HepG2 (cell line): ENCODE results near the gene TMEM121. TPM values are rescaled to one million over a fixed set of nuclear protein-coding genes. Genes with fewer than 3 reads are reported as not detected.

Source experiments
- CBX2 ChIP-seq, 2 experiments: fragments of 200-600 bp in 1 of 2; sonication (generic); formaldehyde crosslinking in 1 of 2; IDR thresholded peaks; 2 replicates each; pipeline versions ENCODE4 v1.7.0 to v1.8.1; 2018 to 2022; ENCODE audit warnings: low read depth in 2 of 2, low read length in 1 of 2, mild to moderate bottlenecking in 1 of 2, missing genetic modification reagents in 1 of 2
- CCDC6 ChIP-seq: sonication (generic); formaldehyde crosslinking; IDR thresholded peaks from 2 replicates; pipeline ENCODE4 v1.8.1; 2022; ENCODE audit warnings: mild to moderate bottlenecking, missing genetic modification reagents, moderate library complexity
- ETV6 ChIP-seq: sonication (generic); formaldehyde crosslinking; conservative IDR thresholded peaks from 2 replicates; pipeline ENCODE4 v1.4.0; 2020; ENCODE audit warnings: missing genetic modification reagents
- KDM4B ChIP-seq: sonication (generic); formaldehyde crosslinking; IDR thresholded peaks from 2 replicates; pipeline ENCODE4 v1.4.0; 2020; ENCODE audit warnings: missing genetic modification reagents
- LCORL ChIP-seq, 2 experiments: fragments of 450-650 bp in 1 of 2; sonication (generic) in 1 of 2; formaldehyde crosslinking in 1 of 2; IDR thresholded peaks; 2 replicates each; pipeline versions ENCODE4 v1.5.0 to v1.6.1; 2017 to 2020; ENCODE audit warnings: antibody characterized with exemption in 1 of 2, missing genetic modification reagents in 1 of 2
- MAX ChIP-seq: IDR thresholded peaks from 2 replicates; pipeline ENCODE4 v1.6.1; 2012; ENCODE audit warnings: inconsistent platforms
- NAIF1 ChIP-seq: sonication (generic); formaldehyde crosslinking; IDR thresholded peaks from 2 replicates; pipeline ENCODE4 v1.5.0; 2020; ENCODE audit warnings: mild to moderate bottlenecking, missing genetic modification reagents, borderline replicate concordance
- NFAT5 ChIP-seq: sonication (generic); formaldehyde crosslinking; IDR thresholded peaks from 2 replicates; pipeline ENCODE4 v1.4.0; 2020; ENCODE audit warnings: missing genetic modification reagents
- NFIC ChIP-seq: IDR thresholded peaks from 2 replicates; pipeline ENCODE4 v1.6.1; 2012; ENCODE audit warnings: mild to moderate bottlenecking, low read length, inconsistent platforms
- NFKB2 ChIP-seq: sonication (generic); formaldehyde crosslinking; IDR thresholded peaks from 2 replicates; pipeline ENCODE4 v1.4.0; 2020; ENCODE audit warnings: missing genetic modification reagents, borderline replicate concordance
- PAX8 ChIP-seq: sonication (generic); formaldehyde crosslinking; IDR thresholded peaks from 2 replicates; pipeline ENCODE4 v1.8.0; 2022; ENCODE audit warnings: mild to moderate bottlenecking, missing genetic modification reagents, borderline replicate concordance
- POLR2G ChIP-seq: fragments of 200-400 bp; formaldehyde crosslinking; IDR thresholded peaks from 2 replicates; pipeline ENCODE4 v1.6.1; 2018; ENCODE audit warnings: mild to moderate bottlenecking, low read depth, low read length, moderate library complexity
- SMC3 ChIP-seq: IDR thresholded peaks from 2 replicates; pipeline ENCODE4 v1.6.1; 2011; ENCODE audit warnings: low read length, improper control_type of control experiment
- THAP7 ChIP-seq: sonication (generic); formaldehyde crosslinking; IDR thresholded peaks from 2 replicates; pipeline ENCODE4 v1.8.1; 2023; ENCODE audit warnings: mild to moderate bottlenecking, missing genetic modification reagents
- ZFP36 ChIP-seq: fragments of 150-350 bp; IDR thresholded peaks from 2 replicates; pipeline ENCODE4 v1.6.1; 2018; ENCODE audit warnings: borderline replicate concordance, low read length, low read depth; ENCODE audit not compliant: partially characterized antibody
- ZGPAT ChIP-seq: IDR thresholded peaks from 2 replicates; pipeline ENCODE4 v1.6.1; 2016; ENCODE audit warnings: mild to moderate bottlenecking
- ZNF556 ChIP-seq: sonication (generic); formaldehyde crosslinking; IDR thresholded peaks from 2 replicates; pipeline ENCODE4 v1.4.0; 2020; ENCODE audit warnings: mild to moderate bottlenecking, missing genetic modification reagents, borderline replicate concordance
- ZNF557 ChIP-seq: sonication (generic); formaldehyde crosslinking; IDR thresholded peaks from 2 replicates; pipeline ENCODE4 v1.4.0; 2020; ENCODE audit warnings: missing genetic modification reagents
- ZNF7 ChIP-seq: IDR thresholded peaks from 2 replicates; pipeline ENCODE4 v1.6.1; 2016; ENCODE audit warnings: missing biosample characterization, missing genetic modification reagents
- polyA plus RNA-seq, 8 experiments: library from polyadenylated mRNA; depleted of rRNA in 3 of 8; stranded (reverse) in 7 of 8; unstranded in 1 of 8; fragments of >200 nt; fragmentation: Illumina TruSeq in 4 of 8; extraction: Trizol in 4 of 8; gene quantifications; 2 replicates each; pipeline versions ENCODE4 v1.2.1 to v1.2.3, GENCODE V29; 2011 to 2016; ENCODE audit warnings: low read depth in 4 of 8, missing spikeins in 1 of 8, mixed read lengths in 1 of 8; ENCODE audit not compliant: insufficient read depth in 1 of 8
- total RNA-seq, 5 experiments: library from RNA; depleted of rRNA; stranded (reverse); fragments of >200 nt; fragmentation: Illumina TruSeq; extraction: Trizol; gene quantifications; 2 replicates each; pipeline ENCODE4 v1.2.3, GENCODE V29; 2016; ENCODE audit warnings: low read depth in 1 of 5

The TMEM121 gene
- total and polyA plus RNA-seq, 2 of the 13 experiments (the other 11 are each of a cell fraction or from before 2014, with no cell fraction given): 6.6 to 19.0 TPM

- TF ChIP-seq ZGPAT (CRISPR knock-in tag) (peak; percentile 89), ETV6 (CRISPR knock-in tag) (0 out of 2 replicates have a peak, but pooled peaks have one; percentile 18), NFAT5 (no peak), THAP7 (peak; percentile 40; the same call in 1 of the 2 replicates), ZFP36 (no peak), CCDC6 (CRISPR knock-in tag) (peak; percentile 46; the same call in 1 of the 2 replicates), KDM4B (CRISPR knock-in tag) (peak; percentile 62; the same call in 1 of the 2 replicates), ZNF7 (no peak), MAX (peak; percentile 90), SMC3 (no peak), LCORL (IDR thresholded peaks at IDR 0.05) (no peak), LCORL (CRISPR knock-in tag; IDR thresholded peaks at IDR 0.05) (peak; percentile 94; the same call in 1 of the 2 replicates), PAX8 (CRISPR knock-in tag) (peak; percentile 49; the same call in 1 of the 2 replicates), NAIF1 (peak; percentile 46; the same call in 1 of the 2 replicates), ZNF556 (CRISPR knock-in tag) (peak; percentile 55; the same call in 1 of the 2 replicates), POLR2G (peak; percentile 84), NFIC (no peak), ZNF557 (CRISPR knock-in tag) (peak; percentile 85; the same call in 1 of the 2 replicates), CBX2 (IDR thresholded peaks at IDR 0.05; ENCODE audit: low read depth, low read length) (no peak), CBX2 (CRISPR knock-in tag; IDR thresholded peaks at IDR 0.05; ENCODE audit: low read depth) (no peak; the same call in 1 of the 2 replicates), NFKB2 (CRISPR knock-in tag) (peak; percentile 85; the same call in 1 of the 2 replicates)
Observed at GRCh38 chr14:105499256-105500035, 26.9 kb upstream of the TMEM121 start (continued).
